GM23248 (cell line): ENCODE results near the gene HMG20B. TPM values are rescaled to one million over a fixed set of nuclear protein-coding genes. Genes with fewer than 3 reads are reported as not detected.
A peak's percentile ranks its signal among the peaks of the same experiment; 100 is the strongest.

Source experiments
- DNase-seq: peaks from one replicate; pipeline ENCODE4 v3.0.0-alpha.2; 2015
- H2AFZ ChIP-seq: fragments of 200-600 bp; sonication (generic); 2 replicates; pipeline ENCODE4 v1.6.1; 2016; ENCODE audit warnings: antibody characterized with exemption
- H3F3A ChIP-seq: fragments of 200-600 bp; sonication (generic); 2 replicates; pipeline ENCODE4 v1.6.1; 2016; ENCODE audit warnings: mild to moderate bottlenecking, antibody characterized with exemption, mixed run types; ENCODE audit not compliant: insufficient read depth
- H3K27ac ChIP-seq: fragments of 200-600 bp; sonication (generic); 2 replicates; pipeline ENCODE4 v1.5.1; 2016; ENCODE audit warnings: mild to moderate bottlenecking
- H3K27me3 ChIP-seq: fragments of 200-600 bp; sonication (generic); replicated peaks from 2 replicates; pipeline ENCODE4 v1.6.1; 2016; ENCODE audit warnings: mild to moderate bottlenecking; ENCODE audit not compliant: insufficient read depth
- H3K36me3 ChIP-seq: fragments of 200-600 bp; sonication (generic); 2 replicates; pipeline ENCODE4 v1.6.1; 2016; ENCODE audit warnings: low read depth, mild to moderate bottlenecking
- H3K4me1 ChIP-seq: fragments of 200-600 bp; sonication (generic); 2 replicates; pipeline ENCODE4 v1.6.1; 2016; ENCODE audit warnings: mild to moderate bottlenecking; ENCODE audit not compliant: insufficient read depth
- H3K4me2 ChIP-seq: fragments of 200-600 bp; sonication (generic); one replicate; pipeline ENCODE4 v1.6.1; 2016; ENCODE audit warnings: mild to moderate bottlenecking; ENCODE audit not compliant: unreplicated experiment
- H3K4me3 ChIP-seq: fragments of 200-600 bp; sonication (generic); 2 replicates; pipeline ENCODE4 v1.5.1; 2016; ENCODE audit warnings: mild to moderate bottlenecking
- H3K79me2 ChIP-seq: fragments of 200-600 bp; sonication (generic); 2 replicates; pipeline ENCODE4 v1.6.1; 2016; ENCODE audit warnings: mild to moderate bottlenecking; ENCODE audit not compliant: insufficient read depth
- H3K9ac ChIP-seq: fragments of 200-600 bp; sonication (generic); 2 replicates; pipeline ENCODE4 v1.6.1; 2016; ENCODE audit warnings: mild to moderate bottlenecking
- H3K9me2 ChIP-seq: fragments of 200-600 bp; sonication (generic); 2 replicates; pipeline ENCODE4 v1.6.1; 2016; ENCODE audit warnings: mixed run types, mild to moderate bottlenecking, moderate library complexity; ENCODE audit not compliant: insufficient read depth
- H3K9me3 ChIP-seq: fragments of 200-600 bp; sonication (generic); one replicate; pipeline ENCODE4 v1.6.1; 2017; ENCODE audit warnings: low read depth
- H4K20me1 ChIP-seq: fragments of 200-600 bp; sonication (generic); 2 replicates; pipeline ENCODE4 v1.6.0; 2016; ENCODE audit not compliant: insufficient read depth
- EZH2 ChIP-seq: fragments of 200-600 bp; sonication (generic); IDR thresholded peaks from 2 replicates; pipeline ENCODE4 v1.6.1; 2018; ENCODE audit warnings: antibody characterized with exemption, mild to moderate bottlenecking; ENCODE audit not compliant: insufficient read depth, poor library complexity, severe bottlenecking
- EZH2phosphoT487 ChIP-seq: fragments of 200-600 bp; sonication (generic); IDR thresholded peaks from 2 replicates; pipeline ENCODE4 v1.6.1; 2018; ENCODE audit warnings: antibody characterized with exemption, moderate library complexity, mild to moderate bottlenecking, low read depth; ENCODE audit not compliant: insufficient read depth
- WGBS, 2 experiments: methylation state at CpG; one replicate each; pipeline ENCODE4 v1.1.6; 2015 to 2017; ENCODE audit warnings: low lambda C conversion rate in 2 of 2, low coverage in 1 of 2; ENCODE audit errors: missing lambda C conversion rate in 2 of 2; 5-methylcytosine and 5-hydroxymethylcytosine counted together
- in situ Hi-C: fragments of 300-500 bp; cut with MboI; formaldehyde crosslinking; loops from 2 replicates; pipeline ENCODE4 v1.15.0; 2020
- polyA plus RNA-seq: library from polyadenylated mRNA; unstranded; fragments of >200 nt; fragmentation: Nextera tagmentation; extraction: Ambion mirVana; gene quantifications from 2 replicates; pipeline ENCODE4 v1.2.1, GENCODE V29; 2016
- total RNA-seq: library from RNA; depleted of rRNA; stranded (reverse); fragments of >200 nt; shearing (Covaris generic); gene quantifications from 2 replicates; pipeline ENCODE4 v1.2.3, GENCODE V29; 2014

HMG20B gene
- total and polyA plus RNA-seq, 2 experiments from 2014 or later = 83.9 to 112 TPM

GRCh38 chr19:3544058-3544376, 28.7 kb upstream of the HMG20B start:
- in situ Hi-C loops = no loop called here
- no peak overlapping the region for H3K27ac ChIP-seq
- no peaks in the 10 kb centered on the region for H3K9me3 ChIP-seq
- H3K4me2 ChIP-seq = no peak overlapping the region
- no peak overlapping the region for H3K9ac ChIP-seq
- no peaks in the 10 kb centered on the region for H3K36me3 ChIP-seq
- 68 to 74% methylated on average over 9 of the region's 9 CpGs for WGBS, 2 experiments
- no peaks in the 10 kb centered on the region for H3K79me2 ChIP-seq
- no peak overlapping the region for H2AFZ ChIP-seq
- no peaks in the 10 kb centered on the region for H3K27me3 ChIP-seq
- H3K9me2 ChIP-seq = no peaks in the 10 kb centered on the region
- peaks cover 5% of the 10 kb centered on the region; the same call in 1 of the 2 replicates for H3F3A ChIP-seq
- H3K4me3 ChIP-seq = no peak overlapping the region
- no peaks in the 10 kb centered on the region for H4K20me1 ChIP-seq
- DNase-seq = no peak
- TF ChIP-seq EZH2phosphoT487 (no peak), EZH2 (no peak)
- no peaks in the 10 kb centered on the region for H3K4me1 ChIP-seq

GRCh38 chr19:3544742-3545668, 27.7 kb upstream of the HMG20B start:
- H2AFZ ChIP-seq = no peak overlapping the region
- no peaks in the 10 kb centered on the region for H3K9me3 ChIP-seq
- H3K79me2 ChIP-seq = no peaks in the 10 kb centered on the region
- peak; percentile 62 for DNase-seq
- no peak overlapping the region for H3K4me2 ChIP-seq
- no peaks in the 10 kb centered on the region for H3K27me3 ChIP-seq
- H3F3A ChIP-seq = peaks cover 5% of the 10 kb centered on the region; the same call in 1 of the 2 replicates
- WGBS, 2 experiments = 50 to 57% methylated on average over 18 to 30 of the region's 30 CpGs
- no peak overlapping the region for H3K4me3 ChIP-seq
- in situ Hi-C loops = no loop called here
- H4K20me1 ChIP-seq = no peaks in the 10 kb centered on the region
- H3K27ac ChIP-seq = no peak overlapping the region
- no peaks in the 10 kb centered on the region for H3K4me1 ChIP-seq
- no peak overlapping the region for H3K9ac ChIP-seq
- no peak for TF ChIP-seq EZH2phosphoT487
- H3K36me3 ChIP-seq = no peaks in the 10 kb centered on the region
- H3K9me2 ChIP-seq = no peaks in the 10 kb centered on the region

- no peak overlapping the region for H3K9ac ChIP-seq
- no peaks in the 10 kb centered on the region for H3K9me2 ChIP-seq
- no peak for DNase-seq
- in situ Hi-C loops = no loop called here
- H2AFZ ChIP-seq = no peak overlapping the region
- no peaks in the 10 kb centered on the region for H3K36me3 ChIP-seq
- TF ChIP-seq EZH2 (no peak), EZH2phosphoT487 (no peak)
- H3K79me2 ChIP-seq = no peaks in the 10 kb centered on the region
- H4K20me1 ChIP-seq = no peaks in the 10 kb centered on the region
- no peaks in the 10 kb centered on the region for H3K9me3 ChIP-seq
- H3K27ac ChIP-seq = no peak overlapping the region
- no peak overlapping the region for H3K4me2 ChIP-seq
- H3K4me1 ChIP-seq = no peaks in the 10 kb centered on the region
- H3K4me3 ChIP-seq = no peak overlapping the region
- H3K27me3 ChIP-seq = no peaks in the 10 kb centered on the region
- 76 to 79% methylated on average over 10 of the region's 10 CpGs for whole genome bisulfite sequencing, 2 experiments
- peaks cover 5% of the 10 kb centered on the region; the same call in 1 of the 2 replicates for H3F3A ChIP-seq
These were observed 27.1 kb upstream of the HMG20B start for GRCh38 chr19:3545669-3546034.

- peaks cover 5% of the 10 kb centered on the region; the same call in 1 of the 2 replicates for H3F3A ChIP-seq
- no peak for DNase-seq
- H4K20me1 ChIP-seq = no peaks in the 10 kb centered on the region
- in situ Hi-C loops = no loop called here
- WGBS, 2 experiments = 93 to 95% methylated on average over 21 to 23 of the region's 23 CpGs
- no peaks in the 10 kb centered on the region for H3K9me3 ChIP-seq
- H3K27ac ChIP-seq = no peak overlapping the region
- no peak overlapping the region for H3K4me2 ChIP-seq
- H3K36me3 ChIP-seq = no peaks in the 10 kb centered on the region
- no peak overlapping the region for H3K9ac ChIP-seq
- H3K27me3 ChIP-seq = no peaks in the 10 kb centered on the region
- TF ChIP-seq EZH2 = no peak
- H3K79me2 ChIP-seq = no peaks in the 10 kb centered on the region
- no peaks in the 10 kb centered on the region for H3K4me1 ChIP-seq
- H2AFZ ChIP-seq = no peak overlapping the region
- H3K4me3 ChIP-seq = no peak overlapping the region
- no peaks in the 10 kb centered on the region for H3K9me2 ChIP-seq
These were observed 26.6 kb upstream of the HMG20B start for GRCh38 chr19:3546119-3546518.
